ENCODE results near the gene MPI. TPM values are rescaled to one million over a fixed set of nuclear protein-coding genes. Genes with fewer than 3 reads are reported as not detected.

The MPI gene
- total and polyA plus RNA-seq, 4 donors = 16.1 to 38.4 (median 31.9) TPM

DNA sequence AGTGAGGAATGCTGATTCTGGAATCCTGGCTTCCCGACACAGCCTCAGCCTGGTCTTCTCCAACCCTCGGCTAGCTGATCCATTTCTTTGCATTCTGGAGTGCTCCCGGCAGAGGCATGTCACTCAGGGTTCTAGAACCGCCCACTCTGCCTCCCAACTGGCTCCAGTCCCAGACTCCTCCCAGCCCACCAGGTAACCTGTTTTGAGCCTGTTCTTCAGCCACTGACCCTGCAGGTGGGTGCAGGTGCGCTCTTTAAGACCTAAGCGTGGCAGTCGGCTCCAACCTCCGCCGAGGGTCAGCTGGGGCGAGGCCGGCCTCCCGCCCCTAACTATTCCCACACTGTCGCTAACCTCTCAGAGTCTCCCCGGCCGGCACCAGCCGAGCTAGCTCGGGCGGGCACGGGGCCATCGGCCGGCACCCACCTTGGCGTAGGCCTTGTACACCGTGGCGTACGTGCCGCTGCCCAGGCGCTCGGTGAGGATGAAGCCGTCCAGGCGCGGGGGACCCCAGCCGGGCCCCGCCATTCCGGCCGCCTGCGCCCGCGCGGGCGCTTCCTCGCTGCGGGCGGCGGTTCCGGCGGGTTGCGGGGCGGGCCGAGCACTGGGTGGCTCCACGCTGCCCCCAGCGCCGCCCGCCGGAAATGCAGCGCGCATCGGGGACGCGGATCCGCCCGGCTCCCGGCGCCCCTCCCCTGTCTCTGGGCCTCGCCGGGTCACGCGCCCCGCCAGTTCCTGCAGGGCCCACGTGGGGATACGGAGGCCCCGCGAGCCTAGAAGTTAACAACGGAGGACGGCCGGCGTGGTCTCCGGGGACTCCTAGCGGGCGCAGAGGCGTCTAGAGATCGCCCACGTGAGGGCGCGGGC, 47.0 kb upstream of the MPI start, which contains the start of gene ULK3:
ULK3 (minus strand) TSS at position 576 of the 864 bp plus-strand sequence; CDS start at position 525, 51 bp downstream.
- Histone ChIP-seq H3K9ac (ENCODE audit: low read depth in 1 of 2, low read length in 2 of 2) (peak within 1 kb of the TSS; percentile 19 to 39), H3K4me1 (ENCODE audit: control insufficient read depth in 4 of 4, insufficient read depth in 4 of 4, low read length in 3 of 4) (peaks cover 3 to 18% (median 11%) of the 10 kb centered on the region in 4 donors), H3K4me3 (ENCODE audit: low read depth in 1 of 3, low read length in 3 of 3) (peak within 1 kb of the TSS; percentile 74 to 77 (median 74)), H3K27me3 (ENCODE audit: control insufficient read depth in 4 of 4, insufficient read depth in 4 of 4, low read length in 3 of 4) (no peaks in the 10 kb centered on the region), H3K9me3 (ENCODE audit: control insufficient read depth in 4 of 4, low read length in 3 of 4) (no peaks in the 10 kb centered on the region), H3K27ac (ENCODE audit: low read depth in 1 of 2, low read length in 2 of 2) (peak within 1 kb of the TSS; percentile 66 to 78), H3K36me3 (ENCODE audit: control insufficient read depth in 4 of 4, insufficient read depth in 3 of 4, low read depth in 1 of 4, low read length in 3 of 4) (peaks cover 2 to 21% (median 7%) of the 10 kb centered on the region in 4 donors)
- no peak for TF ChIP-seq NR2F2 (IDR thresholded peaks at IDR 0.05)
- no peak for TF ChIP-seq HNF4G (IDR thresholded peaks at IDR 0.05)
- TF ChIP-seq FOXA2 (IDR thresholded peaks at IDR 0.05) = no peak
- TF ChIP-seq, protein P1, sequence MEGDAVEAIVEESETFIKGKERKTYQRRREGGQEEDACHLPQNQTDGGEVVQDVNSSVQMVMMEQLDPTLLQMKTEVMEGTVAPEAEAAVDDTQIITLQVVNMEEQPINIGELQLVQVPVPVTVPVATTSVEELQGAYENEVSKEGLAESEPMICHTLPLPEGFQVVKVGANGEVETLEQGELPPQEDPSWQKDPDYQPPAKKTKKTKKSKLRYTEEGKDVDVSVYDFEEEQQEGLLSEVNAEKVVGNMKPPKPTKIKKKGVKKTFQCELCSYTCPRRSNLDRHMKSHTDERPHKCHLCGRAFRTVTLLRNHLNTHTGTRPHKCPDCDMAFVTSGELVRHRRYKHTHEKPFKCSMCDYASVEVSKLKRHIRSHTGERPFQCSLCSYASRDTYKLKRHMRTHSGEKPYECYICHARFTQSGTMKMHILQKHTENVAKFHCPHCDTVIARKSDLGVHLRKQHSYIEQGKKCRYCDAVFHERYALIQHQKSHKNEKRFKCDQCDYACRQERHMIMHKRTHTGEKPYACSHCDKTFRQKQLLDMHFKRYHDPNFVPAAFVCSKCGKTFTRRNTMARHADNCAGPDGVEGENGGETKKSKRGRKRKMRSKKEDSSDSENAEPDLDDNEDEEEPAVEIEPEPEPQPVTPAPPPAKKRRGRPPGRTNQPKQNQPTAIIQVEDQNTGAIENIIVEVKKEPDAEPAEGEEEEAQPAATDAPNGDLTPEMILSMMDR (IDR thresholded peaks at IDR 0.05; ENCODE audit: low read depth, low read length, missing input control) = peak; percentile 85
- TF ChIP-seq REST (IDR thresholded peaks at IDR 0.05) = no peak
- no peak for TF ChIP-seq TAF1 (conservative IDR thresholded peaks at IDR 0.05)
- TF ChIP-seq YY1 (IDR thresholded peaks at IDR 0.05) = no peak
- no peak for TF ChIP-seq MAX (IDR thresholded peaks at IDR 0.05)
- TF ChIP-seq, protein P2, sequence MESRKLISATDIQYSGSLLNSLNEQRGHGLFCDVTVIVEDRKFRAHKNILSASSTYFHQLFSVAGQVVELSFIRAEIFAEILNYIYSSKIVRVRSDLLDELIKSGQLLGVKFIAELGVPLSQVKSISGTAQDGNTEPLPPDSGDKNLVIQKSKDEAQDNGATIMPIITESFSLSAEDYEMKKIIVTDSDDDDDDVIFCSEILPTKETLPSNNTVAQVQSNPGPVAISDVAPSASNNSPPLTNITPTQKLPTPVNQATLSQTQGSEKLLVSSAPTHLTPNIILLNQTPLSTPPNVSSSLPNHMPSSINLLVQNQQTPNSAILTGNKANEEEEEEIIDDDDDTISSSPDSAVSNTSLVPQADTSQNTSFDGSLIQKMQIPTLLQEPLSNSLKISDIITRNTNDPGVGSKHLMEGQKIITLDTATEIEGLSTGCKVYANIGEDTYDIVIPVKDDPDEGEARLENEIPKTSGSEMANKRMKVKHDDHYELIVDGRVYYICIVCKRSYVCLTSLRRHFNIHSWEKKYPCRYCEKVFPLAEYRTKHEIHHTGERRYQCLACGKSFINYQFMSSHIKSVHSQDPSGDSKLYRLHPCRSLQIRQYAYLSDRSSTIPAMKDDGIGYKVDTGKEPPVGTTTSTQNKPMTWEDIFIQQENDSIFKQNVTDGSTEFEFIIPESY (IDR thresholded peaks at IDR 0.05) = no peak
- no peak for TF ChIP-seq RXRA (IDR thresholded peaks at IDR 0.05)
- peak in 1 of 2 donors; percentile 36 for TF ChIP-seq RAD21 (IDR thresholded peaks at IDR 0.05)
- TF ChIP-seq JUND (IDR thresholded peaks at IDR 0.05) = no peak
- no peak for TF ChIP-seq HNF4A (conservative IDR thresholded peaks at IDR 0.05)
- no peak for TF ChIP-seq EGR1 (IDR thresholded peaks at IDR 0.05; ENCODE audit: low read depth in 2 of 2)
- TF ChIP-seq GABPA (IDR thresholded peaks at IDR 0.05 in 1 of 2, conservative IDR thresholded peaks at IDR 0.05 in 1 of 2) = peak in 1 of 2 donors; percentile 74
- TF ChIP-seq FOXA1 (IDR thresholded peaks at IDR 0.05) = no peak
- TF ChIP-seq SP1 (IDR thresholded peaks at IDR 0.05) = no peak
- TF ChIP-seq, protein P3, sequence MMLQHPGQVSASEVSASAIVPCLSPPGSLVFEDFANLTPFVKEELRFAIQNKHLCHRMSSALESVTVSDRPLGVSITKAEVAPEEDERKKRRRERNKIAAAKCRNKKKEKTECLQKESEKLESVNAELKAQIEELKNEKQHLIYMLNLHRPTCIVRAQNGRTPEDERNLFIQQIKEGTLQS (IDR thresholded peaks at IDR 0.05) = no peak
- DNase-seq (ENCODE audit: low spot score) = peak; percentile 94
- 1% methylated on average over 84 of the region's 84 CpGs for WGBS

All from liver (tissue), 9 donors.